SK-N-SH treated with all-trans-retinoic acid at 6 μM for 48 hours (cell line): ENCODE results near the gene ANO5.
A peak's percentile ranks its signal among the peaks of the same experiment; 100 is the strongest.
"Not testable (repeated sequence)": the region's sequence is repeated elsewhere in the genome, so short reads cannot be mapped to it uniquely, and the experiment has no call there.

Experiments used
- ATAC-seq: fragments of 200-7000 bp; cut with Tn5 transposase; 3 replicates; pipeline ENCODE4 v1.9.1; 2020; ENCODE audit warnings: mild to moderate bottlenecking, moderate library complexity
- ARNTL ChIP-seq: fragments of 450-650 bp; formaldehyde crosslinking; IDR thresholded peaks from 2 replicates; pipeline ENCODE4 v1.5.0; 2020; ENCODE audit warnings: low read depth, mild to moderate bottlenecking, moderate library complexity, borderline replicate concordance
- BACH2 ChIP-seq: fragments of 250-450 bp; sonication (Bioruptor Pico); IDR thresholded peaks from 2 replicates; pipeline ENCODE4 v1.9.0; 2021; ENCODE audit warnings: mild to moderate bottlenecking, borderline replicate concordance
- ESRRG ChIP-seq: fragments of 250-450 bp; sonication (Bioruptor Pico); IDR thresholded peaks from 2 replicates; pipeline ENCODE4 v1.6.1; 2021; ENCODE audit warnings: mild to moderate bottlenecking
- GLIS3 ChIP-seq: fragments of 250-450 bp; sonication (Bioruptor Pico); IDR thresholded peaks from 2 replicates; pipeline ENCODE4 v1.5.0; 2020; ENCODE audit warnings: mild to moderate bottlenecking, moderate library complexity
- ISL1 ChIP-seq: fragments of 250-450 bp; sonication (Bioruptor Pico); IDR thresholded peaks from 2 replicates; pipeline ENCODE4 v2.1.2; 2022; ENCODE audit warnings: mild to moderate bottlenecking, moderate library complexity
- PPARA ChIP-seq: fragments of 250-450 bp; sonication (Bioruptor Pico); IDR thresholded peaks from 2 replicates; pipeline ENCODE4 v1.5.0; 2020; ENCODE audit warnings: mild to moderate bottlenecking, borderline replicate concordance
- RARB ChIP-seq: fragments of 250-450 bp; sonication (Bioruptor Pico); IDR thresholded peaks from 2 replicates; pipeline ENCODE4 v1.8.0; 2021; ENCODE audit warnings: mild to moderate bottlenecking, moderate library complexity
- TCF4 ChIP-seq: fragments of 250-450 bp; sonication (Bioruptor Pico); IDR thresholded peaks from 2 replicates; pipeline ENCODE4 v1.8.0; 2021; ENCODE audit warnings: mild to moderate bottlenecking, moderate library complexity, borderline replicate concordance
- ZC3H10 ChIP-seq: fragments of 250-450 bp; sonication (Bioruptor Pico); IDR thresholded peaks from 2 replicates; pipeline ENCODE4 v1.5.1; 2021; ENCODE audit warnings: mild to moderate bottlenecking, moderate library complexity
- ZFP3 ChIP-seq: fragments of 250-450 bp; sonication (Bioruptor Pico); IDR thresholded peaks from 2 replicates; pipeline ENCODE4 v1.5.0; 2020; ENCODE audit warnings: mild to moderate bottlenecking, moderate library complexity
- ZFP30 ChIP-seq: fragments of 450-650 bp; formaldehyde crosslinking; IDR thresholded peaks from 2 replicates; pipeline ENCODE4 v1.5.0; 2022; ENCODE audit warnings: mild to moderate bottlenecking, moderate library complexity
- ZNF565 ChIP-seq: fragments of 450-650 bp; formaldehyde crosslinking; conservative IDR thresholded peaks from 2 replicates; pipeline ENCODE4 v1.5.0; 2020; ENCODE audit warnings: low read depth, mild to moderate bottlenecking, moderate library complexity
- ZNF8 ChIP-seq: fragments of 450-650 bp; formaldehyde crosslinking; IDR thresholded peaks from 2 replicates; pipeline ENCODE4 v1.5.0; 2020; ENCODE audit warnings: mild to moderate bottlenecking, moderate library complexity
- TF ChIP-seq, protein P1 (sequence below): fragments of 250-450 bp; sonication (Bioruptor Pico); IDR thresholded peaks from 2 replicates; pipeline ENCODE4 v1.5.1; 2020; ENCODE audit warnings: low read depth, mild to moderate bottlenecking, moderate library complexity
- TF ChIP-seq, protein P2 (sequence below): fragments of 250-450 bp; sonication (Bioruptor Pico); IDR thresholded peaks from 2 replicates; pipeline ENCODE4 v1.5.1; 2021; ENCODE audit warnings: mild to moderate bottlenecking, moderate library complexity
- TF ChIP-seq, protein P3 (sequence below): fragments of 250-450 bp; sonication (Bioruptor Pico); IDR thresholded peaks from 2 replicates; pipeline ENCODE4 v1.8.0; 2020; ENCODE audit warnings: mild to moderate bottlenecking, moderate library complexity, borderline replicate concordance
- TF ChIP-seq, protein P4 (sequence below): fragments of 250-450 bp; sonication (Bioruptor Pico); IDR thresholded peaks from 2 replicates; pipeline ENCODE4 v1.5.0; 2020; ENCODE audit warnings: mild to moderate bottlenecking, moderate library complexity
- TF ChIP-seq, protein P5 (sequence below): fragments of 250-450 bp; sonication (Bioruptor Pico); IDR thresholded peaks from 2 replicates; pipeline ENCODE4 v1.8.0; 2021; ENCODE audit warnings: low read depth, mild to moderate bottlenecking, moderate library complexity, borderline replicate concordance

ANO5 gene

DNA sequence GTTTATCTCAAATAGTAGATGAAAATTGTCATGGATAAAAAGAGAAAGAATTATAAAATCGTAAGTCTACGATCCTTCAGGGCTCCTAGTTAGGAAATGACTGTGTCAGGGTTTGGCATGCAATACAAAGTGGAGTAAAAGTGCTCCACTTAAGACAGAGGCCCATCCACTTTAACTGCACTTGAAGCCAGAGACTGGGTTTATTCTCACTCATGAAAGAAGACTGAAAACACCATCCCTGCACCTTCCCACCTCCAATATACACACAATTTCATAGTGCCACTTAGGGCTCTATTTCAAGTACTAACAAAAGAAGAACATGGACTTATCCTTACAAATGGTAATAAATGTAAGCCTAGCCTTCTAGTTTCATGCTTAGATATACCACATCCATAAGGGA is 70.7 kb downstream of the ANO5 start (continued):
- TF ChIP-seq, protein P1, sequence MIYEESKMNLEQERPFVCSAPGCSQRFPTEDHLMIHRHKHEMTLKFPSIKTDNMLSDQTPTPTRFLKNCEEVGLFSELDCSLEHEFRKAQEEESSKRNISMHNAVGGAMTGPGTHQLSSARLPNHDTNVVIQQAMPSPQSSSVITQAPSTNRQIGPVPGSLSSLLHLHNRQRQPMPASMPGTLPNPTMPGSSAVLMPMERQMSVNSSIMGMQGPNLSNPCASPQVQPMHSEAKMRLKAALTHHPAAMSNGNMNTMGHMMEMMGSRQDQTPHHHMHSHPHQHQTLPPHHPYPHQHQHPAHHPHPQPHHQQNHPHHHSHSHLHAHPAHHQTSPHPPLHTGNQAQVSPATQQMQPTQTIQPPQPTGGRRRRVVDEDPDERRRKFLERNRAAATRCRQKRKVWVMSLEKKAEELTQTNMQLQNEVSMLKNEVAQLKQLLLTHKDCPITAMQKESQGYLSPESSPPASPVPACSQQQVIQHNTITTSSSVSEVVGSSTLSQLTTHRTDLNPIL (CRISPR knock-in tag) = no peak

DNA sequence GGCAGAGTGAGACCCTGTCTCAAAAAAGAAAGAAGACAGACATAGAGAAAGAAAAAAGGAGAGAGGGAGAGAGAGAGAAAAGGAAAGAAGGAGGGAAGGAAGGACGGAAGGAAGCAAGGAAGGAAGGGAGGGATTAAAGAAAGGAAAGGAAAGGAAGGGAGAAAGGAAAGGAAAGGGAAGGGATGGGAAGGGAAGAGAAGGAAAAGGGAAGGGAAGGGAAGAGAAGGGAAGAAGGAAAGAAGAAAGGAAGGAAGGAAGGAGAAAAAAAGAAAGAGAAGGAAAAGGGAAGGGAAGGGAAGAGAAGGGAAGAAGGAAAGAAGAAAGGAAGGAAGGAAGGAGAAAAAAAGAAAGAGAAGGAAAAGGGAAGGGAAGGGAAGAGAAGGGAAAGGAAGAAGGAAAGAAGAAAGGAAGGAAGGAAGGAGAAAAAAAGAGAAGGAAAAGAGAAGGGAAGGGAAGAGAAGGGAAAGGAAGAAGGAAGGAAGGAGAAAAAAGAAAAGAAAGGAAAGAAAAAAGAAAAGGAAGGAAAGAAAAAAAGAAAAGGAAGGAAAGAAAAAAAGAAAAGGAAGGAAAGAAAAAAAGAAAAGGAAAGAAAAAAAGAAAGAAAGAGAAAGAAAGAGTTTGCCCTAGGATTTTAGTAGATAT is 76.2 kb downstream of the ANO5 start:
- ATAC-seq = not testable (repeated sequence)

DNA sequence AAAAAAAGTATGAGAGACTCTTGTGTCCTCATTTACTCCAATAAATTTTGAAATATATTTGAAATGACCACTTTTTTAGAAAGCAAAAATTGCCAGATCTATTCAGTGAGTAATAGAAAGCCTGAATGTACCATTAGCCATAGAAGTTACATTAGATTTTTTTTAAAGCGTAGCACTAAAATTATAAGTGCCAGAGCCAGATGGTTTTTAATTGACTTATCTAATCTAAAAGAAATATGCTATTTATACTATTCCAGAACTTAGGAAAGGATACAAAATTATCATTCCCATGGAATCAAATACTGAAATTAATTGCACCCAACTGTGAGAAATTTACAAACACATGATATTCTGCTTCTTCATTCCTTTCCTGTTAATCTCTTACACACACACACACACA is 80.9 kb downstream of the ANO5 start:
- ATAC-seq = no peak
- TF ChIP-seq BACH2 (no peak), ZFP3 (CRISPR knock-in tag) (0 out of 2 replicates have a peak, but pooled peaks have one; percentile 37), ZNF8 (CRISPR knock-in tag) (no peak), ESRRG (no peak), ISL1 (CRISPR knock-in tag) (peak; percentile 86; the same call in 1 of the 2 replicates), ZNF565 (CRISPR knock-in tag) (no peak), RARB (CRISPR knock-in tag) (no peak), TCF4 (CRISPR knock-in tag) (peak; percentile 74)
- TF ChIP-seq, protein P2, sequence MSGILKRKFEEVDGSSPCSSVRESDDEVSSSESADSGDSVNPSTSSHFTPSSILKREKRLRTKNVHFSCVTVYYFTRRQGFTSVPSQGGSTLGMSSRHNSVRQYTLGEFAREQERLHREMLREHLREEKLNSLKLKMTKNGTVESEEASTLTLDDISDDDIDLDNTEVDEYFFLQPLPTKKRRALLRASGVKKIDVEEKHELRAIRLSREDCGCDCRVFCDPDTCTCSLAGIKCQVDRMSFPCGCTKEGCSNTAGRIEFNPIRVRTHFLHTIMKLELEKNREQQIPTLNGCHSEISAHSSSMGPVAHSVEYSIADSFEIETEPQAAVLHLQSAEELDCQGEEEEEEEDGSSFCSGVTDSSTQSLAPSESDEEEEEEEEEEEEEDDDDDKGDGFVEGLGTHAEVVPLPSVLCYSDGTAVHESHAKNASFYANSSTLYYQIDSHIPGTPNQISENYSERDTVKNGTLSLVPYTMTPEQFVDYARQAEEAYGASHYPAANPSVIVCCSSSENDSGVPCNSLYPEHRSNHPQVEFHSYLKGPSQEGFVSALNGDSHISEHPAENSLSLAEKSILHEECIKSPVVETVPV = peak; percentile 65
- TF ChIP-seq, protein P1 (CRISPR knock-in tag) = no peak
- TF ChIP-seq, protein P3, sequence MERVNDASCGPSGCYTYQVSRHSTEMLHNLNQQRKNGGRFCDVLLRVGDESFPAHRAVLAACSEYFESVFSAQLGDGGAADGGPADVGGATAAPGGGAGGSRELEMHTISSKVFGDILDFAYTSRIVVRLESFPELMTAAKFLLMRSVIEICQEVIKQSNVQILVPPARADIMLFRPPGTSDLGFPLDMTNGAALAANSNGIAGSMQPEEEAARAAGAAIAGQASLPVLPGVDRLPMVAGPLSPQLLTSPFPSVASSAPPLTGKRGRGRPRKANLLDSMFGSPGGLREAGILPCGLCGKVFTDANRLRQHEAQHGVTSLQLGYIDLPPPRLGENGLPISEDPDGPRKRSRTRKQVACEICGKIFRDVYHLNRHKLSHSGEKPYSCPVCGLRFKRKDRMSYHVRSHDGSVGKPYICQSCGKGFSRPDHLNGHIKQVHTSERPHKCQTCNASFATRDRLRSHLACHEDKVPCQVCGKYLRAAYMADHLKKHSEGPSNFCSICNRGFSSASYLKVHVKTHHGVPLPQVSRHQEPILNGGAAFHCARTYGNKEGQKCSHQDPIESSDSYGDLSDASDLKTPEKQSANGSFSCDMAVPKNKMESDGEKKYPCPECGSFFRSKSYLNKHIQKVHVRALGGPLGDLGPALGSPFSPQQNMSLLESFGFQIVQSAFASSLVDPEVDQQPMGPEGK (CRISPR knock-in tag) = no peak

DNA sequence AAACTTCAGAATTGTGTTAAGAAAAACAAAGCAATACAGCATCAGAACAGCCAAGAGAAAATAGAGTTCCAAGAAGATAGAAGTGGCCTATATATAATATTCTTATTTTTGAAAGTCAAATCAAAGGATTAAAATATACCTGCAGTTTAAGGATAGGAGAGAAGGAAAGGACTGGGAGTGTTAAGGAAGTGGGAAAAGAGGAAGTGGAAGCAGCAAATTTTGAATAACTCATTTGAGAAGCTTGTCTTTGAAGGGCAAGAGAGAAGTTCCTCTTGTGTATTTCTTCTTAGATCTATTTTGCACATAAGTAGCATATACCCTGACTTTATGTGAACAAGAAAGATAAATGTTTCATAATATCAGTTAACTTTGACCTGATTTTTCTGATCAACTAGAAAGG is 82.7 kb downstream of the ANO5 start:
- no peak for TF ChIP-seq GLIS3 (CRISPR knock-in tag)
- ATAC-seq = no peak

DNA sequence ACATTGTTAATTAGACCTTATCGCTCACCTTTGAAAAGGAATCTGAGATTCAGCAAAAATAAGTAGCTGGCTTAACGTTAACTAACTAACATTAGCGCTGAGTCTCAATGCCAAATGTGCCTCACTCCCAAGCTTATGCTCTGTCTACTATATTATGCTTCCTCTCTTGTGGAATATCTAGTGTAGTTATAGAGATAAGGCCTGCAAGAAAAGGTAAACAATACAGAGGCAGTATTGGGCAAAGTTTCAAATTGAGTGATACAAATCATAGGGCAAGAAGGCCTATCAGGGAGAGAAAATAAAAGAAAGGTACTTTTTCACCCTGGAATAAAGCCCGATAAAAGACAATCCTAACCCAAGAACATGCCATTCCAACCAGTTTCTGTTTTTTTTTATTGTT is 83.7 kb downstream of the ANO5 start:
- no peak for ATAC-seq
- TF ChIP-seq TCF4 (CRISPR knock-in tag) (no peak), PPARA (CRISPR knock-in tag) (no peak), ARNTL (CRISPR knock-in tag) (no peak), ISL1 (CRISPR knock-in tag) (no peak), ZNF8 (CRISPR knock-in tag) (no peak), ZNF565 (CRISPR knock-in tag) (no peak), RARB (CRISPR knock-in tag) (no peak), ZFP30 (CRISPR knock-in tag) (no peak), ZC3H10 (CRISPR knock-in tag) (no peak)
- TF ChIP-seq, protein P4, sequence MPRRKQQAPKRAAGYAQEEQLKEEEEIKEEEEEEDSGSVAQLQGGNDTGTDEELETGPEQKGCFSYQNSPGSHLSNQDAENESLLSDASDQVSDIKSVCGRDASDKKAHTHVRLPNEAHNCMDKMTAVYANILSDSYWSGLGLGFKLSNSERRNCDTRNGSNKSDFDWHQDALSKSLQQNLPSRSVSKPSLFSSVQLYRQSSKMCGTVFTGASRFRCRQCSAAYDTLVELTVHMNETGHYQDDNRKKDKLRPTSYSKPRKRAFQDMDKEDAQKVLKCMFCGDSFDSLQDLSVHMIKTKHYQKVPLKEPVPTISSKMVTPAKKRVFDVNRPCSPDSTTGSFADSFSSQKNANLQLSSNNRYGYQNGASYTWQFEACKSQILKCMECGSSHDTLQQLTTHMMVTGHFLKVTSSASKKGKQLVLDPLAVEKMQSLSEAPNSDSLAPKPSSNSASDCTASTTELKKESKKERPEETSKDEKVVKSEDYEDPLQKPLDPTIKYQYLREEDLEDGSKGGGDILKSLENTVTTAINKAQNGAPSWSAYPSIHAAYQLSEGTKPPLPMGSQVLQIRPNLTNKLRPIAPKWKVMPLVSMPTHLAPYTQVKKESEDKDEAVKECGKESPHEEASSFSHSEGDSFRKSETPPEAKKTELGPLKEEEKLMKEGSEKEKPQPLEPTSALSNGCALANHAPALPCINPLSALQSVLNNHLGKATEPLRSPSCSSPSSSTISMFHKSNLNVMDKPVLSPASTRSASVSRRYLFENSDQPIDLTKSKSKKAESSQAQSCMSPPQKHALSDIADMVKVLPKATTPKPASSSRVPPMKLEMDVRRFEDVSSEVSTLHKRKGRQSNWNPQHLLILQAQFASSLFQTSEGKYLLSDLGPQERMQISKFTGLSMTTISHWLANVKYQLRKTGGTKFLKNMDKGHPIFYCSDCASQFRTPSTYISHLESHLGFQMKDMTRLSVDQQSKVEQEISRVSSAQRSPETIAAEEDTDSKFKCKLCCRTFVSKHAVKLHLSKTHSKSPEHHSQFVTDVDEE = no peak
- TF ChIP-seq, protein P5, sequence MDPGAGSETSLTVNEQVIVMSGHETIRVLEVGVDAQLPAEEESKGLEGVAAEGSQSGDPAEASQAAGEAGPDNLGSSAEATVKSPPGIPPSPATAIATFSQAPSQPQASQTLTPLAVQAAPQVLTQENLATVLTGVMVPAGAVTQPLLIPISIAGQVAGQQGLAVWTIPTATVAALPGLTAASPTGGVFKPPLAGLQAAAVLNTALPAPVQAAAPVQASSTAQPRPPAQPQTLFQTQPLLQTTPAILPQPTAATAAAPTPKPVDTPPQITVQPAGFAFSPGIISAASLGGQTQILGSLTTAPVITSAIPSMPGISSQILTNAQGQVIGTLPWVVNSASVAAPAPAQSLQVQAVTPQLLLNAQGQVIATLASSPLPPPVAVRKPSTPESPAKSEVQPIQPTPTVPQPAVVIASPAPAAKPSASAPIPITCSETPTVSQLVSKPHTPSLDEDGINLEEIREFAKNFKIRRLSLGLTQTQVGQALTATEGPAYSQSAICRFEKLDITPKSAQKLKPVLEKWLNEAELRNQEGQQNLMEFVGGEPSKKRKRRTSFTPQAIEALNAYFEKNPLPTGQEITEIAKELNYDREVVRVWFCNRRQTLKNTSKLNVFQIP (CRISPR knock-in tag) = no peak
- TF ChIP-seq, protein P3 (CRISPR knock-in tag) = no peak
- TF ChIP-seq, protein P2 = no peak
- TF ChIP-seq, all 23 proteins: peak for 0

DNA sequence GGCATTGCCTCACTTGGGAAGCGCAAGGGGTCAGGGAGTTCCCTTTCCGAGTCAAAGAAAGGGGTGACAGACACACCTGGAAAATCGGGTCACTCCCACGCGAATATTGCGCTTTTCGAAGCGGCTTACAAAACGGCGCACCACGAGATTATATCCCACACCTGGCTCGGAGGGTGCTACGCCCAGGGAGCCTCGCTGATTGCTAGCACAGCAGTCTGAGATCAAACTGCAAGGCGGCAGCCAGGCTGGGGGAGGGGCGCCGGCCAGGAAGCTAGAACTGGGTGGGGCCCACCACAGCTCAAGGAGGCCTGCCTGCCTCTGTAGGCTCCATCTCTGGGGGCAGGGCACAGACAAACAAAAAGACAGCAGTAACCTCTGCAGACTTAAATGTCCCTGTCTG is 92.1 kb downstream of the ANO5 start:
- ATAC-seq = not testable (repeated sequence)
